HG03571 (cell line): ENCODE measurements around the gene BRSK2.
"Not testable (repeated sequence)": the region's sequence is repeated elsewhere in the genome, so short reads cannot be mapped to it uniquely, and the experiment has no call there.

Experiments
- ATAC-seq: cut with Tn5 transposase; IDR thresholded peaks from one replicate; pipeline ENCODE4 v1.9.1; 2021; ENCODE audit not compliant: unreplicated experiment

BRSK2 gene

GRCh38 chr11:1389932-1390568 is at the start of gene BRSK2:
TSS of gene BRSK2 (plus strand) at chr11:1389934. CDS start at chr11:1390285, 351 bp downstream.
- ATAC-seq: no peak

GRCh38 chr11:1340111-1340510 is 49.6 kb upstream of the BRSK2 start:
- ATAC-seq: no peak

- not testable (repeated sequence) for ATAC-seq
Measured at GRCh38 chr11:1341226-1341625, 48.5 kb upstream of the BRSK2 start.

- ATAC-seq: no peak
Measured at GRCh38 chr11:1341928-1342524, 47.7 kb upstream of the BRSK2 start.

GRCh38 chr11:1342946-1343345 is 46.8 kb upstream of the BRSK2 start:
- no peak for ATAC-seq

GRCh38 chr11:1343391-1344055 is 46.2 kb upstream of the BRSK2 start:
- ATAC-seq: no peak

GRCh38 chr11:1344056-1344635 is 45.6 kb upstream of the BRSK2 start:
- no peak for ATAC-seq

GRCh38 chr11:1345737-1346513 is 43.8 kb upstream of the BRSK2 start:
- no peak for ATAC-seq

- ATAC-seq: no peak
Measured at GRCh38 chr11:1346669-1347390, 42.9 kb upstream of the BRSK2 start.

GRCh38 chr11:1347411-1347999 is 42.2 kb upstream of the BRSK2 start:
- ATAC-seq: not testable (repeated sequence)

GRCh38 chr11:1348146-1348795 is 41.5 kb upstream of the BRSK2 start:
- no peak for ATAC-seq

- no peak for ATAC-seq
Measured at GRCh38 chr11:1348796-1349326, 40.9 kb upstream of the BRSK2 start.

GRCh38 chr11:1349327-1350041 is 40.2 kb upstream of the BRSK2 start:
- ATAC-seq: no peak

- no peak for ATAC-seq
Measured at GRCh38 chr11:1350086-1350725, 39.5 kb upstream of the BRSK2 start.

GRCh38 chr11:1351278-1351937 is 38.3 kb upstream of the BRSK2 start:
- no peak for ATAC-seq

- no peak for ATAC-seq
Measured at GRCh38 chr11:1352696-1353382, 36.9 kb upstream of the BRSK2 start.
